NCI-H1436 treated with DMSO at 0.1 percent for 48 hours (cell line): Measurements from ENCODE around the gene ADAM21.
"Not testable (repeated sequence)": the region's sequence is repeated elsewhere in the genome, so short reads cannot be mapped to it uniquely, and the experiment has no call there.

Source experiments
- DNase-seq: peaks from one replicate; lab custom pipeline; 2025; lab: John Stamatoyannopoulos, UW

Gene ADAM21

GRCh38 chr14:70451874-70452273 is at the start of gene ADAM21:
Gene ADAM21 (plus strand): TSS chr14:70452174. CDS start chr14:70457500, 5,326 bp downstream.
- no peak for DNase-seq

- DNase-seq: not testable (repeated sequence)
Measured at GRCh38 chr14:70403335-70403734, 48.6 kb upstream of the ADAM21 start.

GRCh38 chr14:70406216-70406615 is 45.8 kb upstream of the ADAM21 start:
- DNase-seq: not testable (repeated sequence)

- no peak for DNase-seq
Measured at GRCh38 chr14:70407621-70408020, 44.4 kb upstream of the ADAM21 start.

- no peak for DNase-seq
Measured at GRCh38 chr14:70415788-70416187, 36.2 kb upstream of the ADAM21 start.

DNA sequence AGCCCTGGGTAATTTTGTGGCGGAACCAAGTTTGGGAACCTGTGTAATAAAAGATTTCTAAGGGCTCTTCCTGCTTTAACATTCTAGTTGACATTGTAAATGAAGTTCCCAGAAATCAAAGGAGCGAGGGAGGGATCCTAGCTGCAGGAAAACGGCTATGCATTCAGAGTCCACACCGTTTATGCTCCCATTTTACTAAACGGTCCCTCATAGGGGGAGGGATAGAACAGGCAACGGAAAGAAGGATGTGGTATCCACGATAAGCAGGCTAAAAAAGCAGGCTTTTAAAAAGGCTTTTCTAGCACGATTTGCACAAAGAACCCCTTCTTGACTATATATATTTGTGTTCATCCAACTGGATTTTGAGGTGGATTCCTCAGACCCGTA is 35.6 kb upstream of the ADAM21 start:
- no peak for DNase-seq

- DNase-seq: no peak
Measured at GRCh38 chr14:70416725-70417349, 35.1 kb upstream of the ADAM21 start, which contains the start of gene SYNJ2BP. Gene SYNJ2BP (minus strand): TSS chr14:70417090. CDS start chr14:70416963, 127 bp downstream.

DNA sequence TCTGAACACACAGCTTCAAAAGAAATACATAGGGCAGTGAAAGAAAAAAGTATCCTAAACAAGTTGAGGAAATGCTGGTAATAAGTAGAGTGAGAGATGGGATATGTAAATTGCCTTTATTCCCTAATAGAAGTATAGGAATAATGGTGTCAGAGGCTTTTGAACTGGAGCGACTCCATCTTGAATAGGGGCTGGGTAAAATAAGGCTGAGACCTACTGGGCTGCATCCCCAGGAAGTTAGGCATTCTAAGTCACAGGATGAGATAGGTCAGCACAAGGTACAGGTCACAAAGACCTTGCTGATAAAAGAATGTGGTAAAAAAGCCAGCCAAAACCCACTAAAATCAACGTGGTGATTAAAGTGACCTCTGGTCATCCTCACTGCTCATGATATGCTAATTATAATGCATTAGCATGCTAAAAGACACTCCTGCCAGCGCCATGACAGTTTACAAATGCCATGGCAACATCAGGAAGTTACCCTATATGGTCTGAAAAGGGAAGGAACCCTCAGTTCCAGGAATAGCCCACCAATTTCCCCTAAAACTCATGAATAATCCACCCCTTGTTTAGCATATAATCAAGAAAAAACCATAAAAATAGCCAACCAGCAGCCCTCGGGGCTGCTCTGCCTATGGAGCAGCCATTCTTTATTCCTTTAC is 32.6 kb upstream of the ADAM21 start:
- DNase-seq: not testable (repeated sequence)

DNA sequence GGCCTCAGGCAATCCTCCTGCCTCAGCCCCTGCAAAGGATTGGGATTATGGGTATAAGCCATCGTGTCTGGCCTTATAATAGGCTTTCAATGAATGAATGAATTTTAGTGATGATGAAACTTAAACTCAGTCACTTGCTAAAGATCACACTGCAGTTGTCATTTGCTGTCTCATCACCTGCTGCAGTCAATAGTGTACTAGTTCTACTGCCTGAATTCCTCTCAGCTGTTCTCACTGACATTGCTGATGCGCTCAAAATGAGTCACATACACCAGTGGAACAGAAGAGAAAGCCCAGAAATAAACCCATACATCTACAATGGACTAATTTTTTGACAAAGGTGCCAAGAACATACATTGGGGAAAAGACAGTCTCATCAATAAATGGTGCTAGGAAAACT is 29.4 kb upstream of the ADAM21 start:
- DNase-seq: no peak

DNA sequence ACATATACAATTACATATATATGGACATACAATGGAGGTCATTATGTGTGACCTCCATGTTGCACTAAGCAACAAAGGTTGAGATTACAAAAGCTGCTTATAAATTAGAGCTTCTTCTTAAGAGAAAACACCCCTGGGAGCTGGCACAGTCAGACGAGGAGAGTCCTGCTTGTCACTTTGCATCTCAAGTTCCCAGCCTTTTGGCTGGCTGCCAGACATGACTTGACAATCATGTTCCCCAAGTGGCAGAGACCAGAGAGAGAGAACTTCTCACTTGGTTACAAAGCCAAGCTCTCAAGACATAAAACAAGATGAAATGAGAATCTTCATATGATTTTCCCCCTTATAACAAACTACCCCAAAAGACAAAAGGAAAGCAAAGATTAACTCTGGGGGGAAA is 26.6 kb upstream of the ADAM21 start:
- no peak for DNase-seq

DNA sequence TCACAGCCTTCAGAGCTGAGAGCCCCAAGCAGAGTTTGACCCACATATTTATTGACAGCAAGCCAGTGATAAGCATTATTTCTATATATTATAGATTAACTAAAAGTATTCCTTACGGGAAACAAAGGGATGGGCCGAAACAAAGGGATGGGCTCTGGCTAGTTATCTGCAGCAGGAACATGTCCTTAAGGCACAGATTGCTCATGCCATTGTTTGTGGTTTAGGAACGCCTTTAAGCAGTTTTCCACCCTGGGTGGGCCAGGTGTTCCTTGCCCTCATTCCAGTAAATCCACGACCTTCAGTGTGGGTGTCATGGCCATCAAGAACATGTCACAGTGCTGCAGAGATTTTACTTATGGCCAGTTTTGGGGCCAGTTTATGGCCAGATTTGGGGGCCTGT is 25.4 kb upstream of the ADAM21 start:
- DNase-seq: not testable (repeated sequence)

- no peak for DNase-seq
Measured at GRCh38 chr14:70436867-70437266, 15.1 kb upstream of the ADAM21 start.

- DNase-seq: no peak
Measured at GRCh38 chr14:70441641-70442040, 10.3 kb upstream of the ADAM21 start.

DNA sequence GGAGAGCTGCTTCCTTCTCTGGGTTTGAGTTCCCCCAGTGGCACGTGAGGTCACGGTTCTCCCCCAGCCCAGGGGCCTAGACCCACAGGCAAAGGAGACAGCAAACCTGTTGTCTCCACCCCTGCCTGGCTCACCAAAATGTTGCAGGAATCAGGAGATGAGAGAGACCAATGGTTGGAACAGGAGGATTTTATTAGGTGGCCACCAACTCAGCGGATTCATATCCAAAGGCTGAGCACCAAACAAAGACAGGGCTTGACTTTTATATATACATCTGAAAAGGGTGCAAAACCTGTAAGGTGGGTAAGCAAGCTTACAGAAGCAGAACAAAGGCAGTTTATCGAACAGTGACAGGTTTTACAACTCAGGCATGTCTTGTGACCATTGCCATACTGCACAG is 9.2 kb upstream of the ADAM21 start:
- DNase-seq: no peak

GRCh38 chr14:70448633-70449340 is 3.2 kb upstream of the ADAM21 start:
- DNase-seq: no peak

DNA sequence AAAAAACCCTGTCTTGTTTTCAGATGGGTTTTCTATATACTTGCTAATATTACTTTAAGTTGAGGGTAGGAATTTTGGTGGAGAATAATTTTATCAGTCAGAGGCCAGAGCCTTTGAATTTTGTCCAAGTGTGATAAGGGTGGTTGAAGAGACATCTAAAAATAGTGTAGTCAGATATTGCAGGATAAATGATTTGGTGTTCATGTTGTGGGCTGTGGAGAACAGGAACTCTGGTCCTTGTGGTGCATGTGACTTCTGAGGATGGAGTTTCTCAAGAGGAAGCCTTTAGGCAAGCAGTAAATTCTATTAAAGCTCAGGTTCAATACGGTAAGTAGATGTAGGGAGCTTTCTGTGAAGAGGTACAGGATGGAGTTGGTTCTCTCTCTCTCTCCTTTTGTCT is 2.8 kb downstream of the ADAM21 start:
- no peak for DNase-seq

DNA sequence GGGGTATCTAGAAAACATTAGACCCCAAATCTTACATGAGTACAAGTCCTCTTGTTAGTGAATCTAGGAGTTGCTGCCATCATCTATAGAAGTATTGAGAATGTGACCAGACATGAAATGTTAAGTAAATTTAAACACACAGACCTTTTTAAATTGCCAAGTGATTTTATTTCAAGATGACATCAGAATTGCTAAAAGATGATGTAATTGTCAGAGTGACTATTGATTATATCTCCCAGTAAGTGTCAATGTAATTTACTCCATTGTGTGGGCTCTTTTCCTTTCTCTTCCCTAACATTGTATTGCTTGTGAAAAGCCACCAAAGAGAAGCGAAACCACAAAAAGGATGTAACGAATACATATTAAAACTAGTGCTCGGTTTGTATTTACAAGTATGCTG is 16.8 kb downstream of the ADAM21 start:
- DNase-seq: no peak

DNA sequence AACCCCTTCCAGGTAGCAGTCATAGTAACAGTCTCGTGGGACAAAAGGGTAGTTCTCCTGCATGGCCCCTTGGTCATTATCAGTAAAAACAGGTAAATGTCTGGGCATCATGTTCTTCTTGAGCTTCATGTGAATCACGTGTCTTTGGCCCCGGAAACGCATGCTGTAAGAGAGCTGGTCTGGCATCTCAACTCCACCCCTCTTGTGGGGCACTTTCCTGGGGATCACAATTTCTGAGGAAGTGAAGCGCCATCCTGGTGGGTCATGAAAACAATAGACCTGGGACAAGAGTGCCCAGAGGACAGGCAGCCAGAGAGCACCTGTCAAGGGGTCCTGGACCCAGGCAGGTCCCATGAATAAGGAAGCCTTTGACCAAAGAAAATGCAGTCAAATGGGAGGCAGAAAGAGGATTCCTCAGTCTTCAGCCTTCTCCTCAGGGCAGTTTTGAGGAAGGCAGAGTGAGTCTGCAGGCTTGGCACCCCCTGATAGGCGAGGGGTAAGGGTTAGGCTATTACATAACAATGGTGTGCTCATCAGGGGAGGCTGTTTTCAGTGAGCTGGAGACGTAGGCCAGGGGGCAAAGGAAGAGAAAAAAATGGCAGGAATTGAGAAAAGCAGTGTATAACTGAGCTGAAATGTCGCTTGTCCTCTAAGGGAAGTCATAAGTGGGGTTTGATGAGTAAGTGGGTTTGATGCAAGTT is 19.0 kb downstream of the ADAM21 start:
- DNase-seq: not testable (repeated sequence)

- no peak for DNase-seq
Measured at GRCh38 chr14:70472253-70473159, 20.5 kb downstream of the ADAM21 start.

- no peak for DNase-seq
Measured at GRCh38 chr14:70473825-70474224, 21.9 kb downstream of the ADAM21 start.

DNA sequence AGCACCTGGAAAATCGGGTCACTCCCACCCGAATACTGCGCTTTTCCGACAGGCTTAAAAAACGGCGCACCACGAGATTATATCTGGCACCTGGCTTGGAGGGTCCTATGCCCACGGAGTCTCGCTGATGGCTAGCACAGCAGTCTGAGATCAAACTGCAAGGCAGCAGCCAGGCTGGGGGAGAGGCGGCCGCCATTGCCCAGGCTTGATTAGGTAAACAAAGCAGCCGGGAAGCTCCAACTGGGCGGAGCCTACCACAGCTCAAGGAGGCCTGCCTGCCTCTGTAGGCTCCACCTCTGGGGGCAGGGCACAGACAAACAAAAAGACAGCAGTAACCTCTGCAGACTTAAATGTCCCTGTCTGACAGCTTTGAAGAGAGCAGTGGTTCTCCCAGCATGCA is 23.5 kb downstream of the ADAM21 start:
- not testable (repeated sequence) for DNase-seq
